Measurements from ENCODE around the gene TTC13. TPM values are rescaled to one million over a fixed set of nuclear protein-coding genes. Genes with fewer than 3 reads are reported as not detected.

Gene TTC13
- total and polyA plus RNA-seq, 2 of the 4 experiments (the other 2 are of a cell fraction) = 6.1 to 9.1 TPM

DNA sequence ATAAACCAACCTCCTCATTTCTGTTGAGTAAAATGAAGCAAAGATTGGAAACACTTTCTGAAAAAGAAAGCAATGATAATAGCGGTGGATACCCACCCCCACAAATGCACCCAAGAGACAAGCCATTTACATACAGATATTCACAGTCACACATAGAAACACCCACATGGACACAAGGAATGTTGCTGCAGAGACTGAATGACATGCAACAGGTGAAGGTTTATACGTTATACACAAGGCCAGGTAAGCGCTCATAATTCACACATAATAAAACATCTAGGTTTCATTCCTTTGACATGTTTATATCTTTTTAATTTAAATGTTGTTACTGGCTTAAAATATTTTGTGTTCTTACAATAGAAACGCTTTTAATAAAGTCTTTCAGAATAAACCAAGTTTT is 21.5 kb upstream of the TTC13 start:
- no CpG with 5 or more reads among the region's 4 CpGs for WGBS, 2 experiments (ENCODE audit: extremely low coverage in 2 of 2, insufficient read length in 1 of 2)
- in situ Hi-C loops (cut with MboI; ENCODE audit: low sequenced_read_pairs) = no loop called here
- H2BK20ac ChIP-seq (ENCODE audit: low read depth, low read length) = no peak overlapping the region

More for the DNA sequence above, 21.5 kb upstream of the TTC13 start:
- Histone ChIP-seq H2AK9ac (replicated peaks; ENCODE audit: low read depth, low read length, poor library complexity) (no peak overlapping the region), H3K9ac (ENCODE audit: low read depth, low read length) (no peak overlapping the region), H3K4ac (ENCODE audit: low read depth, low read length) (no peak overlapping the region), H2BK5ac (ENCODE audit: low read depth, low read length, poor library complexity, severe bottlenecking) (no peak overlapping the region), H4K20me1 (ENCODE audit: insufficient read depth, low read length) (no peaks in the 10 kb centered on the region), H3K36me3 (ENCODE audit: control insufficient read depth, insufficient read depth, low read length) (peaks cover 45% of the 10 kb centered on the region), H3K4me1 (ENCODE audit: control insufficient read depth, insufficient read depth, low read length) (no peaks in the 10 kb centered on the region), H3K79me1 (ENCODE audit: low read depth in 1 of 2, low read length in 2 of 2) (peaks cover 0 to 4% of the 10 kb centered on the region in 2 experiments; a peak in 2 of 4 replicates), H3K9me1 (ENCODE audit: insufficient read depth, low read length) (no peaks in the 10 kb centered on the region), H3K27me3 (ENCODE audit: control insufficient read depth, insufficient read depth, low read length) (no peaks in the 10 kb centered on the region), H3K23ac (ENCODE audit: low read depth, low read length) (no peak overlapping the region), H2AFZ (replicated peaks; ENCODE audit: low read length, poor library complexity) (no peak overlapping the region), H2BK120ac (ENCODE audit: low read depth, low read length) (no peak overlapping the region), H3K14ac (replicated peaks; ENCODE audit: low read depth, low read length) (no peak overlapping the region), H2BK15ac (ENCODE audit: low read depth, low read length) (no peak overlapping the region), H3K27ac (ENCODE audit: insufficient read depth, low read length) (no peak overlapping the region), H3K18ac (ENCODE audit: low read depth, low read length) (no peak overlapping the region), H3K4me3 (ENCODE audit: insufficient read depth, low read depth, low read length) (no peak overlapping the region), H4K5ac (ENCODE audit: low read depth, low read length) (no peak overlapping the region), H4K8ac (ENCODE audit: low read depth in 2 of 2, low read length in 2 of 2) (no peak overlapping the region), H3K4me2 (ENCODE audit: low read depth, low read length) (no peak overlapping the region), H4K91ac (ENCODE audit: insufficient read depth, low read depth, low read length) (no peak overlapping the region), H2AK5ac (ENCODE audit: low read depth, low read length) (no peak overlapping the region), H3K56ac (ENCODE audit: extremely low read depth, insufficient read depth, low read length) (no peak overlapping the region), H3K9me3 (ENCODE audit: control insufficient read depth, insufficient read depth, low read length) (peaks cover 6% of the 10 kb centered on the region; the same call in 1 of the 2 replicates)
- CTCF ChIA-PET = no interaction called here
- POLR2A ChIA-PET (ENCODE audit: unreplicated experiment) = no interaction called here
- dilution Hi-C loops (cut with HindIII; ENCODE audit: low sequenced_read_pairs, unreplicated experiment) (no loop called here), intact Hi-C loops (cut with micrococcal nuclease) (no loop called here)
- no peak for DNase-seq
- TF ChIP-seq, protein P1, sequence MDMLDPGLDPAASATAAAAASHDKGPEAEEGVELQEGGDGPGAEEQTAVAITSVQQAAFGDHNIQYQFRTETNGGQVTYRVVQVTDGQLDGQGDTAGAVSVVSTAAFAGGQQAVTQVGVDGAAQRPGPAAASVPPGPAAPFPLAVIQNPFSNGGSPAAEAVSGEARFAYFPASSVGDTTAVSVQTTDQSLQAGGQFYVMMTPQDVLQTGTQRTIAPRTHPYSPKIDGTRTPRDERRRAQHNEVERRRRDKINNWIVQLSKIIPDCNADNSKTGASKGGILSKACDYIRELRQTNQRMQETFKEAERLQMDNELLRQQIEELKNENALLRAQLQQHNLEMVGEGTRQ (IDR thresholded peaks at IDR 0.05; ENCODE audit: low read depth, low read length) = no peak
- TF ChIP-seq FOS (IDR thresholded peaks at IDR 0.05; ENCODE audit: low read depth, low read length) = no peak
- TF ChIP-seq RCOR1 (IDR thresholded peaks at IDR 0.05; ENCODE audit: insufficient replicate concordance, low read length) = no peak
- TF ChIP-seq MAZ (IDR thresholded peaks at IDR 0.05; ENCODE audit: borderline replicate concordance, low read depth, low read length) = no peak
- TF ChIP-seq, protein P2, sequence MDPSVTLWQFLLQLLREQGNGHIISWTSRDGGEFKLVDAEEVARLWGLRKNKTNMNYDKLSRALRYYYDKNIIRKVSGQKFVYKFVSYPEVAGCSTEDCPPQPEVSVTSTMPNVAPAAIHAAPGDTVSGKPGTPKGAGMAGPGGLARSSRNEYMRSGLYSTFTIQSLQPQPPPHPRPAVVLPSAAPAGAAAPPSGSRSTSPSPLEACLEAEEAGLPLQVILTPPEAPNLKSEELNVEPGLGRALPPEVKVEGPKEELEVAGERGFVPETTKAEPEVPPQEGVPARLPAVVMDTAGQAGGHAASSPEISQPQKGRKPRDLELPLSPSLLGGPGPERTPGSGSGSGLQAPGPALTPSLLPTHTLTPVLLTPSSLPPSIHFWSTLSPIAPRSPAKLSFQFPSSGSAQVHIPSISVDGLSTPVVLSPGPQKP (IDR thresholded peaks at IDR 0.05; ENCODE audit: borderline replicate concordance, low read depth, low read length) = no peak
- no peak for TF ChIP-seq RAD21 (IDR thresholded peaks at IDR 0.05; ENCODE audit: low read length)
- no peak for TF ChIP-seq SMC3 (IDR thresholded peaks at IDR 0.05; ENCODE audit: low read depth, low read length)
- no peak for TF ChIP-seq RFX5 (IDR thresholded peaks at IDR 0.05; ENCODE audit: low read depth, low read length)
- no peak for TF ChIP-seq MXI1 (IDR thresholded peaks at IDR 0.05; ENCODE audit: borderline replicate concordance, low read depth, low read length)
- no peak for TF ChIP-seq MAFK (IDR thresholded peaks at IDR 0.05; ENCODE audit: low read depth, low read length)
- TF ChIP-seq POLR2A (IDR thresholded peaks at IDR 0.05; ENCODE audit: low read depth, low read length) = no peak
- no peak for TF ChIP-seq NFE2L2 (IDR thresholded peaks at IDR 0.05; ENCODE audit: low read depth, low read length)
- no peak for TF ChIP-seq BHLHE40 (IDR thresholded peaks at IDR 0.05; ENCODE audit: low read depth, low read length)
- TF ChIP-seq, protein P3, sequence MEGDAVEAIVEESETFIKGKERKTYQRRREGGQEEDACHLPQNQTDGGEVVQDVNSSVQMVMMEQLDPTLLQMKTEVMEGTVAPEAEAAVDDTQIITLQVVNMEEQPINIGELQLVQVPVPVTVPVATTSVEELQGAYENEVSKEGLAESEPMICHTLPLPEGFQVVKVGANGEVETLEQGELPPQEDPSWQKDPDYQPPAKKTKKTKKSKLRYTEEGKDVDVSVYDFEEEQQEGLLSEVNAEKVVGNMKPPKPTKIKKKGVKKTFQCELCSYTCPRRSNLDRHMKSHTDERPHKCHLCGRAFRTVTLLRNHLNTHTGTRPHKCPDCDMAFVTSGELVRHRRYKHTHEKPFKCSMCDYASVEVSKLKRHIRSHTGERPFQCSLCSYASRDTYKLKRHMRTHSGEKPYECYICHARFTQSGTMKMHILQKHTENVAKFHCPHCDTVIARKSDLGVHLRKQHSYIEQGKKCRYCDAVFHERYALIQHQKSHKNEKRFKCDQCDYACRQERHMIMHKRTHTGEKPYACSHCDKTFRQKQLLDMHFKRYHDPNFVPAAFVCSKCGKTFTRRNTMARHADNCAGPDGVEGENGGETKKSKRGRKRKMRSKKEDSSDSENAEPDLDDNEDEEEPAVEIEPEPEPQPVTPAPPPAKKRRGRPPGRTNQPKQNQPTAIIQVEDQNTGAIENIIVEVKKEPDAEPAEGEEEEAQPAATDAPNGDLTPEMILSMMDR (conservative IDR thresholded peaks at IDR 0.05; ENCODE audit: low read depth, low read length) = no peak
- no peak for TF ChIP-seq CEBPB (IDR thresholded peaks at IDR 0.05; ENCODE audit: low read depth, low read length)
- no peak for TF ChIP-seq CHD1 (IDR thresholded peaks at IDR 0.05; ENCODE audit: low read depth, low read length)
- BruUV-seq (replicated peaks) = no TSS peak
- ATAC-seq (ENCODE audit: low read depth) = no peak
